PFSK-1 (cell line): ENCODE data around the gene PAX2.

Experiments used
- FOXP2 ChIP-seq: optimal IDR thresholded peaks from 2 replicates; pipeline ENCODE3; 2011; ENCODE audit warnings: borderline replicate concordance, control low read depth, inconsistent platforms; ENCODE audit not compliant: insufficient read depth; ENCODE audit errors: extremely low read length, extremely low read depth
- POLR2AphosphoS5 ChIP-seq: IDR thresholded peaks from 2 replicates; pipeline ENCODE4 v1.6.1; 2012; ENCODE audit warnings: low read depth, mild to moderate bottlenecking, control low read depth, low read length, moderate library complexity
- REST ChIP-seq, 2 experiments: IDR thresholded peaks; 2 replicates each; pipeline versions ENCODE4 v1.6.1 to v1.8.0; 2011 to 2012; ENCODE audit warnings: low read depth in 2 of 2, low read length in 2 of 2, control low read depth in 1 of 2, inconsistent platforms in 1 of 2, mild to moderate bottlenecking in 1 of 2, moderate library complexity in 1 of 2; ENCODE audit not compliant: insufficient read depth in 1 of 2
- SIN3A ChIP-seq: IDR thresholded peaks from 2 replicates; pipeline ENCODE4 v1.6.1; 2012; ENCODE audit warnings: mild to moderate bottlenecking, low read length, moderate library complexity, borderline replicate concordance; ENCODE audit not compliant: insufficient read depth
- TAF1 ChIP-seq: IDR thresholded peaks from 2 replicates; pipeline ENCODE4 v1.6.1; 2012; ENCODE audit warnings: low read length, control low read depth, borderline replicate concordance; ENCODE audit not compliant: insufficient read depth

PAX2 gene

GRCh38 chr10:100759331-100759730, 13.9 kb downstream of the PAX2 start:
- TF ChIP-seq POLR2AphosphoS5 (no peak), TAF1 (no peak), SIN3A (no peak), FOXP2 (no peak), REST (IDR thresholded peaks at IDR 0.05; ENCODE audit: insufficient read depth in 1 of 2, low read depth in 2 of 2, low read length in 2 of 2) (no peak)

- TF ChIP-seq TAF1 (no peak), FOXP2 (no peak), SIN3A (no peak), REST (IDR thresholded peaks at IDR 0.05; ENCODE audit: insufficient read depth in 1 of 2, low read depth in 2 of 2, low read length in 2 of 2) (no peak), POLR2AphosphoS5 (no peak)
Observed at GRCh38 chr10:100760726-100761125, 15.3 kb downstream of the PAX2 start.

GRCh38 chr10:100761191-100761590, 15.8 kb downstream of the PAX2 start:
- TF ChIP-seq REST (IDR thresholded peaks at IDR 0.05; ENCODE audit: insufficient read depth in 1 of 2, low read depth in 2 of 2, low read length in 2 of 2) (no peak), SIN3A (no peak), FOXP2 (no peak), POLR2AphosphoS5 (no peak)

- no peak for TF ChIP-seq SIN3A
- TF ChIP-seq REST (IDR thresholded peaks at IDR 0.05; ENCODE audit: insufficient read depth in 1 of 2, low read depth in 2 of 2, low read length in 2 of 2), result no peak
- no peak for TF ChIP-seq POLR2AphosphoS5
- no peak for TF ChIP-seq TAF1
- TF ChIP-seq FOXP2, result no peak
Observed at GRCh38 chr10:100763043-100763747, 17.8 kb downstream of the PAX2 start.
